ENCODE data around the gene AKAP9.

Gene AKAP9

GRCh38 chr7:92158660-92159575, 218.3 kb downstream of the AKAP9 start:
- Histone ChIP-seq H3K36me3 (ENCODE audit: insufficient read depth) (no peaks in the 10 kb centered on the region), H3K4me1 (ENCODE audit: low read depth, poor library complexity, severe bottlenecking) (no peaks in the 10 kb centered on the region), H3K79me2 (ENCODE audit: insufficient read depth, low read depth) (no peaks in the 10 kb centered on the region), H4K20me1 (ENCODE audit: insufficient read depth) (no peaks in the 10 kb centered on the region), H3K27me3 (ENCODE audit: insufficient read depth, low read depth) (no peaks in the 10 kb centered on the region), H3K4me3 (IDR thresholded peaks at IDR 0.05; ENCODE audit: insufficient read depth, low read depth, low read length) (no peak overlapping the region), H2AFZ (ENCODE audit: low read depth) (no peak overlapping the region), H3K9ac (no peak overlapping the region), H3K4me2 (no peak overlapping the region), H3K27ac (no peak overlapping the region)
- TF ChIP-seq CTCF (conservative IDR thresholded peaks at IDR 0.05; ENCODE audit: low read depth, low read length): no peak
